H1 (cell line): ENCODE measurements around the gene LCE7A. TPM values are rescaled to one million over a fixed set of nuclear protein-coding genes. Genes with fewer than 3 reads are reported as not detected.

ENCODE experiments used
- CTCF ChIA-PET: fragments of 300-600 bp; sonication (Branson Sonifier 250); formaldehyde crosslinking; loops from one replicate; lab custom pipeline; 2021; ENCODE audit not compliant: partially characterized antibody; lab: Charles Lee
- POLR2A ChIA-PET: fragments of 300-600 bp; sonication (Branson Sonifier 250); formaldehyde crosslinking; loops from one replicate; lab custom pipeline; 2021; ENCODE audit warnings: inconsistent platforms; ENCODE audit not compliant: partially characterized antibody; lab: Charles Lee
- DNase-seq, 2 experiments: peaks; one replicate each; pipeline versions ENCODE4 v3.0.0 to v3.0.0-alpha.2; 2010 to 2022; ENCODE audit warnings: low spot score in 2 of 2, low read depth in 1 of 2, mixed read lengths in 1 of 2
- FAIRE-seq: peaks from 2 replicates; lab custom pipeline; 2011; peaks lifted over from hg19 to GRCh38; lab: Jason Lieb, UNC
- H2AFZ ChIP-seq: 2 replicates; pipeline ENCODE4 v1.8.1; 2012; ENCODE audit warnings: low read length, inconsistent platforms
- H2AK5ac ChIP-seq: 2 replicates; pipeline ENCODE4 v1.6.1; 2013; ENCODE audit warnings: low read depth, low read length
- H2BK120ac ChIP-seq: replicated peaks from 2 replicates; pipeline ENCODE3; 2013; ENCODE audit warnings: low read depth, low read length, inconsistent platforms
- H2BK12ac ChIP-seq: 2 replicates; pipeline ENCODE4 v1.6.1; 2013; ENCODE audit warnings: low read depth, low read length
- H2BK15ac ChIP-seq: 2 replicates; pipeline ENCODE4 v1.6.1; 2013; ENCODE audit warnings: low read length
- H2BK20ac ChIP-seq: 2 replicates; pipeline ENCODE4 v1.6.1; 2013; ENCODE audit warnings: low read length
- H2BK5ac ChIP-seq: 2 replicates; pipeline ENCODE4 v1.6.1; 2013; ENCODE audit warnings: low read depth, low read length
- H3K14ac ChIP-seq: 2 replicates; pipeline ENCODE4 v1.6.1; 2013; ENCODE audit warnings: inconsistent platforms; ENCODE audit not compliant: insufficient read length
- H3K18ac ChIP-seq: 2 replicates; pipeline ENCODE4 v1.6.1; 2013; ENCODE audit warnings: low read length; ENCODE audit errors: extremely low read depth
- H3K23ac ChIP-seq: 2 replicates; pipeline ENCODE4 v1.6.1; 2013; ENCODE audit warnings: inconsistent platforms; ENCODE audit not compliant: insufficient read length
- H3K23me2 ChIP-seq: 2 replicates; pipeline ENCODE4 v1.6.1; 2013; ENCODE audit warnings: low read depth, low read length
- H3K27ac ChIP-seq: 2 replicates; pipeline ENCODE4 v1.6.1; 2011; ENCODE audit warnings: low read depth, low read length, inconsistent platforms
- H3K27me3 ChIP-seq, 4 experiments: replicated peaks in 1 of 4; 1 replicate in 1 of 4; 2 replicates in 3 of 4; pipeline versions ENCODE4 v1.6.1 to v1.8.1; 2011 to 2013; ENCODE audit warnings: low read length in 3 of 4, mild to moderate bottlenecking in 3 of 4, inconsistent platforms in 2 of 4, mixed read lengths in 2 of 4, moderate library complexity in 1 of 4; ENCODE audit not compliant: control insufficient read depth in 3 of 4, insufficient read depth in 3 of 4; ENCODE audit errors: extremely low read depth in 1 of 4
- H3K36me3 ChIP-seq, 4 experiments: 2 replicates each; pipeline versions ENCODE4 v1.6.1 to v1.8.1; 2011 to 2013; ENCODE audit warnings: mild to moderate bottlenecking in 4 of 4, low read length in 3 of 4, moderate library complexity in 2 of 4, control low read depth in 1 of 4, inconsistent platforms in 1 of 4; ENCODE audit not compliant: insufficient read depth in 4 of 4, control insufficient read depth in 2 of 4
- H3K4ac ChIP-seq: replicated peaks from 2 replicates; pipeline ENCODE3; 2013; ENCODE audit warnings: low read length, low read depth, mixed read lengths, inconsistent platforms; ENCODE audit not compliant: insufficient read length
- H3K4me1 ChIP-seq, 4 experiments: replicated peaks in 1 of 4; 1 replicate in 1 of 4; 2 replicates in 3 of 4; pipeline versions ENCODE4 v1.6.1 to v1.8.1; 2011 to 2013; ENCODE audit warnings: low read length in 3 of 4, inconsistent platforms in 2 of 4, mixed read lengths in 1 of 4; ENCODE audit not compliant: insufficient read depth in 4 of 4, control insufficient read depth in 3 of 4
- H3K4me2 ChIP-seq, 2 experiments: 2 replicates each; pipeline versions ENCODE4 v1.6.1 to v1.8.1; 2011 to 2013; ENCODE audit warnings: low read depth in 2 of 2, low read length in 2 of 2, control low read depth in 1 of 2, inconsistent platforms in 1 of 2, mild to moderate bottlenecking in 1 of 2; ENCODE audit not compliant: insufficient read depth in 1 of 2
- H3K4me3 ChIP-seq, 4 experiments: fragments of 200-600, 300-600 bp in 1 of 4; sonication (generic), shearing (Covaris generic), sonication (Bioruptor Twin) in 1 of 4; 2 replicates each; pipeline versions ENCODE4 v1.5.1 to v1.8.1; 2011 to 2016; ENCODE audit warnings: low read length in 4 of 4, low read depth in 3 of 4, control low read depth in 2 of 4, inconsistent platforms in 2 of 4, mild to moderate bottlenecking in 2 of 4, mixed read lengths in 1 of 4, moderate library complexity in 1 of 4; ENCODE audit not compliant: insufficient read depth in 2 of 4; ENCODE audit errors: extremely low read depth in 1 of 4
- H3K56ac ChIP-seq: replicated peaks from 2 replicates; pipeline ENCODE3; 2013; ENCODE audit warnings: low read depth, mild to moderate bottlenecking, mixed read lengths, low read length, inconsistent platforms; ENCODE audit not compliant: insufficient read length
- H3K79me1 ChIP-seq: 2 replicates; pipeline ENCODE4 v1.6.1; 2013; ENCODE audit warnings: low read depth, low read length, control low read depth
- H3K79me2 ChIP-seq, 2 experiments: 2 replicates each; pipeline versions ENCODE4 v1.6.1 to v1.8.1; 2012 to 2013; ENCODE audit warnings: low read length in 2 of 2, mild to moderate bottlenecking in 2 of 2, inconsistent platforms in 1 of 2; ENCODE audit not compliant: insufficient read depth in 2 of 2, control insufficient read depth in 1 of 2
- H3K9ac ChIP-seq, 4 experiments: replicated peaks in 1 of 4; 1 replicate in 1 of 4; 2 replicates in 3 of 4; pipeline versions ENCODE4 v1.6.1 to v1.8.1; 2011 to 2013; ENCODE audit warnings: low read depth in 3 of 4, low read length in 3 of 4, control low read depth in 2 of 4, mild to moderate bottlenecking in 2 of 4, moderate library complexity in 2 of 4, inconsistent platforms in 1 of 4; ENCODE audit errors: extremely low read depth in 1 of 4
- H3K9me3 ChIP-seq, 2 experiments: 2 replicates each; pipeline versions ENCODE4 v1.6.1 to v1.8.1; 2012 to 2013; ENCODE audit warnings: mild to moderate bottlenecking in 2 of 2, moderate library complexity in 2 of 2, control low read depth in 1 of 2, inconsistent platforms in 1 of 2, low read depth in 1 of 2, low read length in 1 of 2, mixed read lengths in 1 of 2; ENCODE audit not compliant: insufficient read depth in 2 of 2
- H4K20me1 ChIP-seq, 2 experiments: replicated peaks in 1 of 2; 2 replicates each; pipeline versions ENCODE3 to v1.8.1; 2011 to 2013; ENCODE audit warnings: inconsistent platforms in 2 of 2, low read length in 2 of 2, mild to moderate bottlenecking in 1 of 2; ENCODE audit not compliant: insufficient read depth in 2 of 2, control insufficient read depth in 1 of 2
- H4K5ac ChIP-seq: 2 replicates; pipeline ENCODE4 v1.6.1; 2013; ENCODE audit warnings: low read length, low read depth, mixed read lengths, inconsistent platforms; ENCODE audit not compliant: insufficient read length
- H4K8ac ChIP-seq: 2 replicates; pipeline ENCODE4 v1.8.0; 2013; ENCODE audit warnings: mild to moderate bottlenecking, moderate library complexity, low read length, inconsistent platforms; ENCODE audit not compliant: insufficient read depth; ENCODE audit errors: extremely low read depth
- H4K91ac ChIP-seq: replicated peaks from 2 replicates; pipeline ENCODE3; 2013; ENCODE audit warnings: low read length, mixed read lengths, inconsistent platforms; ENCODE audit not compliant: insufficient read length
- ASH2L ChIP-seq: fragments of 200-600, 300-600 bp; sonication (generic); IDR thresholded peaks from one replicate; pipeline ENCODE4 v1.7.1; 2017; ENCODE audit warnings: low read length
- CBX8 ChIP-seq: fragments of 300-800, 300-1000 bp; sonication (generic); IDR thresholded peaks from 2 replicates; pipeline ENCODE4 v1.7.1; 2016; ENCODE audit warnings: low read depth, low read length, borderline replicate concordance
- RXRA ChIP-seq: IDR thresholded peaks from 2 replicates; pipeline ENCODE4 v1.6.1; 2011; ENCODE audit warnings: low read depth, mild to moderate bottlenecking, low read length, moderate library complexity; ENCODE audit not compliant: insufficient read depth
- SP4 ChIP-seq: IDR thresholded peaks from 2 replicates; pipeline ENCODE4 v1.6.1; 2012; ENCODE audit warnings: low read length, inconsistent platforms
- TAF7 ChIP-seq: optimal IDR thresholded peaks from 2 replicates; pipeline ENCODE3; 2011; ENCODE audit warnings: low read depth, mild to moderate bottlenecking, inconsistent platforms, low read length, moderate library complexity, borderline replicate concordance
- YY1 ChIP-seq: IDR thresholded peaks from 2 replicates; pipeline ENCODE4 v1.6.1; 2011; ENCODE audit warnings: low read depth, mild to moderate bottlenecking, low read length
- polyA plus RNA-seq, 7 experiments: library from polyadenylated mRNA; depleted of rRNA in 3 of 7; stranded (reverse) in 5 of 7; unstranded in 2 of 7; fragments of >200 nt in 5 of 7; fragments of 200-250 nt in 2 of 7; gene quantifications; 1 replicate in 5 of 7; 2 replicates in 1 of 7; 4 replicates in 1 of 7; pipeline versions ENCODE4 v1.2.1 to v1.2.3, GENCODE V29; 2011 to 2013; ENCODE audit warnings: missing spikeins in 2 of 7, mixed read lengths in 2 of 7
- total RNA-seq: library from RNA; stranded (reverse); fragmentation: NEBNext Ultra II Directional; extraction: Animal tissue kit (Norgen Biotek cat#: 25700); gene quantifications from 2 replicates; pipeline ENCODE4 v1.2.1, GENCODE V29; 2021

Gene LCE7A
- total and polyA plus RNA-seq, 2 of the 8 experiments (the other 6 are each of a cell fraction or from before 2014, with no cell fraction given): not detected

GRCh38 chr1:152873495-152873894, 13.7 kb downstream of the LCE7A start:
- Histone ChIP-seq H2AFZ (no peak overlapping the region), H3K4me1 (no peaks in the 10 kb centered on the region; a peak in 1 of 7 replicates), H2AK5ac (no peak overlapping the region), H3K79me1 (no peaks in the 10 kb centered on the region), H3K4ac (no peak overlapping the region), H2BK12ac (no peak overlapping the region), H4K91ac (no peak overlapping the region), H3K9ac (no peak overlapping the region), H3K4me2 (no peak overlapping the region), H4K5ac (no peak overlapping the region), H3K4me3 (no peak overlapping the region), H3K27me3 (no peaks in the 10 kb centered on the region), H2BK20ac (no peak overlapping the region), H3K79me2 (no peaks in the 10 kb centered on the region), H3K18ac (no peak overlapping the region), H3K9me3 (no peaks in the 10 kb centered on the region; a peak in 1 of 4 replicates), H2BK15ac (no peak overlapping the region), H2BK120ac (no peak overlapping the region), H4K20me1 (no peaks in the 10 kb centered on the region), H3K23me2 (no peaks in the 10 kb centered on the region), H3K36me3 (no peaks in the 10 kb centered on the region), H3K23ac (no peak overlapping the region), H2BK5ac (no peak overlapping the region), H3K14ac (no peak overlapping the region), H3K27ac (no peak overlapping the region), H3K56ac (no peak overlapping the region), H4K8ac (no peak overlapping the region)
- DNase-seq (no peak), FAIRE-seq (no peak)
- CTCF ChIA-PET: interaction anchor here (1.0 to 9.0 kb wide), 3 partner anchors 319 to 349 kb away, joined by 3 to 200 read pairs (median 67); no protein-coding TSS in a partner anchor
- POLR2A ChIA-PET: no interaction called here
- TF ChIP-seq CBX8 (no peak), ASH2L (no peak), YY1 (no peak), TAF7 (no peak), RXRA (no peak), SP4 (no peak)
